CD4-positive, alpha-beta T cell treated with Interleukin-10 for 1 hour (primary cell): Measurements from ENCODE around the gene USP32.
"Not testable (repeated sequence)": the region's sequence is repeated elsewhere in the genome, so short reads cannot be mapped to it uniquely, and the experiment has no call there.

Source experiments
- DNase-seq: peaks from one replicate; pipeline ENCODE4 v3.0.0-alpha.2; 2020

The USP32 gene

GRCh38 chr17:60369727-60370126 is 22.2 kb downstream of the USP32 start:
- no peak for DNase-seq

GRCh38 chr17:60363700-60364405 is 28.1 kb downstream of the USP32 start:
- no peak for DNase-seq

GRCh38 chr17:60362329-60362728 is 29.6 kb downstream of the USP32 start:
- DNase-seq: no peak

GRCh38 chr17:60361889-60362288 is 30.0 kb downstream of the USP32 start:
- DNase-seq: no peak

- no peak for DNase-seq
Measured at GRCh38 chr17:60359415-60359814, 32.5 kb downstream of the USP32 start.

- DNase-seq: no peak
Measured at GRCh38 chr17:60358606-60359225, 33.2 kb downstream of the USP32 start.

GRCh38 chr17:60356940-60357339 is 35.0 kb downstream of the USP32 start:
- no peak for DNase-seq

- DNase-seq: no peak
Measured at GRCh38 chr17:60355663-60356594, 36.0 kb downstream of the USP32 start.

GRCh38 chr17:60354223-60354622 is 37.7 kb downstream of the USP32 start:
- DNase-seq: no peak

GRCh38 chr17:60353773-60354172 is 38.2 kb downstream of the USP32 start:
- no peak for DNase-seq

- no peak for DNase-seq
Measured at GRCh38 chr17:60352569-60352968, 39.4 kb downstream of the USP32 start.

- no peak for DNase-seq
Measured at GRCh38 chr17:60352071-60352470, 39.9 kb downstream of the USP32 start.

- DNase-seq: no peak
Measured at GRCh38 chr17:60351012-60351695, 40.8 kb downstream of the USP32 start.

- DNase-seq: no peak
Measured at GRCh38 chr17:60348616-60349015, 43.3 kb downstream of the USP32 start.

- DNase-seq: no peak
Measured at GRCh38 chr17:60345233-60345632, 46.7 kb downstream of the USP32 start.

GRCh38 chr17:60342492-60342891 is 49.4 kb downstream of the USP32 start:
- DNase-seq: not testable (repeated sequence)

- no peak for DNase-seq
Measured at GRCh38 chr17:60335289-60335688, 56.6 kb downstream of the USP32 start.

GRCh38 chr17:60333628-60334031 is 58.3 kb downstream of the USP32 start:
- no peak for DNase-seq

- DNase-seq: not testable (repeated sequence)
Measured at GRCh38 chr17:60333072-60333471, 58.9 kb downstream of the USP32 start.

GRCh38 chr17:60332574-60332973 is 59.4 kb downstream of the USP32 start:
- no peak for DNase-seq

- no peak for DNase-seq
Measured at GRCh38 chr17:60330731-60331130, 61.2 kb downstream of the USP32 start.

- no peak for DNase-seq
Measured at GRCh38 chr17:60328679-60329078, 63.3 kb downstream of the USP32 start.

- DNase-seq: no peak
Measured at GRCh38 chr17:60327901-60328273, 64.0 kb downstream of the USP32 start.
